Bronchial epithelial cell (primary cell): ENCODE data around the gene COL6A3. TPM values are rescaled to one million over a fixed set of nuclear protein-coding genes. Genes with fewer than 3 reads are reported as not detected.

ENCODE experiments used
- DNase-seq: peaks from one replicate; pipeline ENCODE4 v3.0.0-alpha.2; 2010; ENCODE audit warnings: low read depth
- FAIRE-seq: peaks from 2 replicates; lab custom pipeline; 2011; peaks lifted over from hg19 to GRCh38; lab: Jason Lieb, UNC
- H3K27me3 ChIP-seq: 2 replicates; pipeline ENCODE4 v1.5.1; 2011; ENCODE audit warnings: low read length; ENCODE audit not compliant: control insufficient read depth, insufficient read depth
- H3K36me3 ChIP-seq: 2 replicates; pipeline ENCODE4 v1.5.1; 2011; ENCODE audit warnings: low read length; ENCODE audit not compliant: control insufficient read depth, insufficient read depth
- H3K4me3 ChIP-seq: 2 replicates; pipeline ENCODE4 v1.5.1; 2011; ENCODE audit warnings: mild to moderate bottlenecking, low read depth, low read length, control low read depth
- total RNA-seq: library from RNA; depleted of rRNA; stranded (reverse); fragments of >200 nt; gene quantifications from 2 replicates; pipeline ENCODE4 v1.2.1, GENCODE V29; 2014
- TF ChIP-seq, protein P1 (sequence below): IDR thresholded peaks from 2 replicates; pipeline ENCODE4 v1.5.1; 2011; ENCODE audit warnings: mild to moderate bottlenecking, moderate library complexity, low read length, control low read depth, inconsistent platforms; ENCODE audit not compliant: insufficient read depth, severe bottlenecking

The COL6A3 gene
- total RNA-seq, 1 donor from 2014 or later: 16.6 TPM

DNA sequence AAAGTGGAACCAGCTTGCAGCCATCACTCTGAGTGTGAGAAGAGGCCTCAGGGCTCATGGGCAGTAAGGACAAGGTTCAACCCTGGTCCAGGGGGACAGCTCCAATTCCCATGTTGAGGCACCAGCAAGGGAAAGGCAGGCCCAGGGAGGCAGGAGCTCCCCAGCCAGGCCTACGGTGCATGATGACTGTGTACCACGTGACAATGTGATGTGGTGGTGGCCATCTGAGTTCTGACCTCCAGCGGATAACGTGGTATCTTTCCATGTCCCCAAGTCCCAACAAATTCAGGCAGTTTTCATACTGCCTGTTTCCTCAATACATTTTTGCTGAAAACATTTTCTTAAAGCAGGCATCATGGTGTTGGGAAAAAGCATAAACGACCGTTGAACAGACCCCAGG is 36.1 kb upstream of the COL6A3 start:
- Histone ChIP-seq H3K36me3 (no peaks in the 10 kb centered on the region), H3K27me3 (no peaks in the 10 kb centered on the region), H3K4me3 (no peak overlapping the region)
- TF ChIP-seq, protein P1, sequence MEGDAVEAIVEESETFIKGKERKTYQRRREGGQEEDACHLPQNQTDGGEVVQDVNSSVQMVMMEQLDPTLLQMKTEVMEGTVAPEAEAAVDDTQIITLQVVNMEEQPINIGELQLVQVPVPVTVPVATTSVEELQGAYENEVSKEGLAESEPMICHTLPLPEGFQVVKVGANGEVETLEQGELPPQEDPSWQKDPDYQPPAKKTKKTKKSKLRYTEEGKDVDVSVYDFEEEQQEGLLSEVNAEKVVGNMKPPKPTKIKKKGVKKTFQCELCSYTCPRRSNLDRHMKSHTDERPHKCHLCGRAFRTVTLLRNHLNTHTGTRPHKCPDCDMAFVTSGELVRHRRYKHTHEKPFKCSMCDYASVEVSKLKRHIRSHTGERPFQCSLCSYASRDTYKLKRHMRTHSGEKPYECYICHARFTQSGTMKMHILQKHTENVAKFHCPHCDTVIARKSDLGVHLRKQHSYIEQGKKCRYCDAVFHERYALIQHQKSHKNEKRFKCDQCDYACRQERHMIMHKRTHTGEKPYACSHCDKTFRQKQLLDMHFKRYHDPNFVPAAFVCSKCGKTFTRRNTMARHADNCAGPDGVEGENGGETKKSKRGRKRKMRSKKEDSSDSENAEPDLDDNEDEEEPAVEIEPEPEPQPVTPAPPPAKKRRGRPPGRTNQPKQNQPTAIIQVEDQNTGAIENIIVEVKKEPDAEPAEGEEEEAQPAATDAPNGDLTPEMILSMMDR: no peak
- DNase-seq (no peak), FAIRE-seq (no peak)

DNA sequence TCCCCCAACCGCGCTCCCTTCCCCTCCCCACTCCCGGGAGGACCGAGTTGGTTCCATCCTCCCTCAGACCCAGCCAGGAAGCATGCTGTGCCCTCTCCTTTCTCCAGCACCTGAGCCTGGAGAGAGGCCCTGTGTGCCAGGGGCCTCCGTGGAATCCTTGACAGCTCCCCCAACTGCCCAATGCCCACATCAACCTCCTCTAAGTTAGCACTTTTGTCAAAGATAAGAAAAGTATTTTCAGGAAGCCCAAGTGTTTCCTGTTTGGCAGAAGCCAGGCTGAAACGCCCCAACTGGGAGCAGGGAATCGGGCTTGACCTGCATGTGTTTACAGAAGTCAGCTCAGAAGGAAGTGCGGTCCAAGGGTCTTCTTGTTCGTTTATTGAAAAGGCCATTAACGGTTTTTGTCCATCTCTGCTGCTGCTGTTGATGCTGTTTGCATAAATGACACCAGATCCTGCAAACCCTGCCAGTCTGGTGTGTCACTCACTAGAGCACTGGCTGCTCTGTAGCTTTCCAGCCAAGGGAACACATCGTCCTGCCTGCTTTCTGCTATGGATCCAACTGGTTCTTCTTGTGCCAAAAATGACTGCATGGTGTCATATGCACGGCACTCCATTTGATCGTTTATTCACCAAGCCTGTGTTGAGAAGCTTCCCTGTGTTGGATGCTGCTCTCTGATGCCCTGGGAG is 35.4 kb upstream of the COL6A3 start:
- TF ChIP-seq, protein P1: no peak
- peak; percentile 43 for FAIRE-seq

DNA sequence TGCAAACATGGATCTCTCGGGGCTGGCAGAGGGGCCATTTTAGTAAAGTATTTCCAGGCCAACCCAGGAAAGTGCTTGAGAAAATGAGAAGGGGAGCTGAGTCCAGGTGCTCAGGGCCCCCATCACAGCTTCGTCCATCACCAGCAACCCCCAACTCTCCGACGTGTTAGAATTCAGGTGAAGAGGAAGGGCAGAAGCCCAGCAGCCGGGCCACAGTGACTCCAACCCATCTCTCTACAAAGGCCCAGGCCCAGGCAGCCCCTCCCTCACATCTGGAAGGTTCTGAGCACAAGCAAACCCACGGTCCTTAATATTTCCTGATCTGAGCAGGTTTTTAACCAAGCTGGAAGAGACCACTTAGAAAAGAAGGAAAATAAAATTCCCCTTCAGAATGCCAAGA is 34.7 kb upstream of the COL6A3 start:
- FAIRE-seq: no peak
- Histone ChIP-seq H3K27me3 (no peaks in the 10 kb centered on the region), H3K4me3 (no peak overlapping the region), H3K36me3 (no peaks in the 10 kb centered on the region)
- TF ChIP-seq, protein P1: no peak
- DNase-seq: no peak

More for the DNA sequence above, 35.4 kb upstream of the COL6A3 start:
- Histone ChIP-seq H3K27me3 (no peaks in the 10 kb centered on the region), H3K4me3 (no peak overlapping the region), H3K36me3 (no peaks in the 10 kb centered on the region)
- DNase-seq: no peak

DNA sequence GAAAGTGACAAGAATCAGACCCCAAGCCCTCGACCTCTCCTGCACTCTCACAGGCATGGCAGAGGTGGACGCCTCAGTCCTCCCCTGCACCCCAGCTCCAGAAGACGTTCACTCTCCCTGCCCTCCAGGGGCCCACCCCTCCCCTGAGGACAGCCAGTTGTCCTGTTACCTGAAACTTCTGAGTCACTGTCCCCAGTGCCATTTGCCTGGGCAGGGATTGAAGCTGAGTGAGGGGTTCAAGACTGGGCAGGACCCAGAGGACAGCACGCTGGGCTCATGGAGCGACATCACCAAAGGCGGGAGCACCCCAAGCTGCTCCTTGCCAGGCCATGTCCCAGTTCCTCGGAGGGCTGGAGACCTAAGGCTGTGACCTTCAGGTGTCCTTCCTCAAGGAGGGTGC is 34.2 kb upstream of the COL6A3 start:
- DNase-seq: no peak
- FAIRE-seq: no peak
- TF ChIP-seq, protein P1: no peak

DNA sequence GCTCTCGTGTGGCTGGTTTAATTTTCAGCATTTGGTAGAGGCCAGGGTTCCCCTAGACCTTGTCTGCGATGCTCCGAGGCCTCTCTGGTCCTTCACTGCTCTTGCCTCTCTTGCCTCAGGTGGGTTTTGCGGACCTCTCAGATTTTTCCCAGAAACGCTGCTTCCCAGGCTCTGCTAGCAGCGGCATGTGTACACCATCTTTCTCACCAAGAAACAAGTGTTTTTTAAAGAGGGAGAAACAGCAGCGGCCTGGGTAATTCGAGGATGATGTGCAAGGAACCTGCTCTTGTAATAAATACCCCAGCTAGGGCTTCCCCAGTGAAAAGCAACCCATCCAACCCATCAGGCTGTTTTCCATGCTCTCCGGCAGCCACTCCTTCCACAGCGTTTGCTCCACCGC is 33.5 kb upstream of the COL6A3 start:
- Histone ChIP-seq H3K36me3 (no peaks in the 10 kb centered on the region), H3K27me3 (no peaks in the 10 kb centered on the region), H3K4me3 (no peak overlapping the region)
- TF ChIP-seq, protein P1: no peak
- DNase-seq (no peak), FAIRE-seq (no peak)

More for the DNA sequence above, 34.2 kb upstream of the COL6A3 start:
- Histone ChIP-seq H3K27me3 (no peaks in the 10 kb centered on the region), H3K4me3 (no peak overlapping the region), H3K36me3 (no peaks in the 10 kb centered on the region)

DNA sequence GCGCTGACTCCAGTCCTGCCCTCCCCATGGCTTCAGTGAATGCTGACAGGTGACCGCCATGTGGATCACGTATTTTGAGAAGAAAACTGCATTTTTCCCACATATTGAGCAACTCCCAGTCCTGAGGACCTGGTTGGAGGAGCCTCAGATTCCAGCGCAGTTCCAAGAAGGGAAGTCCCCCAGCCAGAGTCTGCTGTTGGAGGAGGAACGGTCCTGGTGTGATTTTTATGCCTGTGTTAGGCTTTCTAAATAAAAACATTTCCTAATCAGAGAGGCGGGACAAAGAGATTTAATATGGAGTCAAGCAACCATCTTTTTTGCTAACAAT is 32.3 kb upstream of the COL6A3 start:
- no peak for DNase-seq

More for the DNA sequence above, 32.3 kb upstream of the COL6A3 start:
- no peak for FAIRE-seq
- Histone ChIP-seq H3K4me3 (no peak overlapping the region), H3K27me3 (no peaks in the 10 kb centered on the region), H3K36me3 (no peaks in the 10 kb centered on the region)
- TF ChIP-seq, protein P1: no peak
